Type B pancreatic cell (in vitro differentiated cells): Measurements from ENCODE around the gene CDS2. TPM values are rescaled to one million over a fixed set of nuclear protein-coding genes. Genes with fewer than 3 reads are reported as not detected.

ENCODE experiments used
- DNase-seq: peaks from one replicate; pipeline ENCODE4 v3.0.0; 2021; ENCODE audit warnings: mixed read lengths; ENCODE audit not compliant: unreplicated experiment; ENCODE audit errors: extremely low spot score
- H3K27ac Mint-ChIP-seq: 2 replicates; pipeline ENCODE4 v1.8.0; 2021; ENCODE audit warnings: mild to moderate bottlenecking, mixed read lengths
- H3K27me3 Mint-ChIP-seq: 2 replicates; pipeline ENCODE4 v1.8.0; 2021; ENCODE audit warnings: mixed read lengths
- H3K36me3 Mint-ChIP-seq: 2 replicates; pipeline ENCODE4 v1.8.0; 2021; ENCODE audit warnings: mixed read lengths
- H3K4me1 Mint-ChIP-seq: one replicate; pipeline ENCODE4 v1.8.0; 2021; ENCODE audit warnings: mixed read lengths; ENCODE audit not compliant: unreplicated experiment
- H3K4me3 Mint-ChIP-seq: 2 replicates; pipeline ENCODE4 v1.8.0; 2021; ENCODE audit warnings: mild to moderate bottlenecking, mixed read lengths
- H3K9me3 Mint-ChIP-seq: 2 replicates; pipeline ENCODE4 v1.8.0; 2021; ENCODE audit warnings: mixed read lengths
- total RNA-seq: library from RNA; stranded (reverse); gene quantifications from 2 replicates; pipeline ENCODE4 v1.2.1, GENCODE V29; 2021; ENCODE audit warnings: low replicate concordance
- TF ChIP-seq, protein P1 (sequence below): fragments of 200-600 bp; sonication (generic); conservative IDR thresholded peaks from 2 replicates; pipeline ENCODE4 v1.5.0; 2021; ENCODE audit warnings: antibody characterized with exemption, mild to moderate bottlenecking

CDS2 gene
- total RNA-seq, 1 donor from 2014 or later = 44.4 TPM

DNA sequence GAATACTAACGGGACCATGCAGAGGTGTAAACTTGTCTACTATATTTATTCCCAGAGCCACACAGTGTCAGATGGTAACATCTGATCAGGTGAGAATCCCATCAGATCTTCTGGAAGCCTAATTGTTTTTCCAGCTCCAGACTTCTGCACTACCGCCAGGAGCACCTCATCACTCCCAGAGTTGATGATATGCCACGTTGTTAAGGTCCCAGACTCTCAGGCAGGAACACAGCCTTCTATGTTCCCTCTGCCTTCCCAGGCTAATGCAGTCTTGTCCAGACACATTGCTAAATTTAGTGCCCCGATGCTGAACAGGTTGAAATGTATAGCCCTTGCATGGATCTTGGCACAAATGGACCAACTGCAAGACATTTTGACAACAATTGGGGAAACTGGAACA lies 103.7 kb downstream of the CDS2 start:
- no peak for DNase-seq
- Mint-ChIP-seq H3K9me3 (peaks cover 7% of the 10 kb centered on the region), H3K27me3 (peaks cover 16% of the 10 kb centered on the region), H3K4me1 (no peaks in the 10 kb centered on the region), H3K4me3 (no peak overlapping the region), H3K36me3 (no peaks in the 10 kb centered on the region), H3K27ac (no peak overlapping the region)
- TF ChIP-seq, protein P1, sequence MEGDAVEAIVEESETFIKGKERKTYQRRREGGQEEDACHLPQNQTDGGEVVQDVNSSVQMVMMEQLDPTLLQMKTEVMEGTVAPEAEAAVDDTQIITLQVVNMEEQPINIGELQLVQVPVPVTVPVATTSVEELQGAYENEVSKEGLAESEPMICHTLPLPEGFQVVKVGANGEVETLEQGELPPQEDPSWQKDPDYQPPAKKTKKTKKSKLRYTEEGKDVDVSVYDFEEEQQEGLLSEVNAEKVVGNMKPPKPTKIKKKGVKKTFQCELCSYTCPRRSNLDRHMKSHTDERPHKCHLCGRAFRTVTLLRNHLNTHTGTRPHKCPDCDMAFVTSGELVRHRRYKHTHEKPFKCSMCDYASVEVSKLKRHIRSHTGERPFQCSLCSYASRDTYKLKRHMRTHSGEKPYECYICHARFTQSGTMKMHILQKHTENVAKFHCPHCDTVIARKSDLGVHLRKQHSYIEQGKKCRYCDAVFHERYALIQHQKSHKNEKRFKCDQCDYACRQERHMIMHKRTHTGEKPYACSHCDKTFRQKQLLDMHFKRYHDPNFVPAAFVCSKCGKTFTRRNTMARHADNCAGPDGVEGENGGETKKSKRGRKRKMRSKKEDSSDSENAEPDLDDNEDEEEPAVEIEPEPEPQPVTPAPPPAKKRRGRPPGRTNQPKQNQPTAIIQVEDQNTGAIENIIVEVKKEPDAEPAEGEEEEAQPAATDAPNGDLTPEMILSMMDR = no peak

DNA sequence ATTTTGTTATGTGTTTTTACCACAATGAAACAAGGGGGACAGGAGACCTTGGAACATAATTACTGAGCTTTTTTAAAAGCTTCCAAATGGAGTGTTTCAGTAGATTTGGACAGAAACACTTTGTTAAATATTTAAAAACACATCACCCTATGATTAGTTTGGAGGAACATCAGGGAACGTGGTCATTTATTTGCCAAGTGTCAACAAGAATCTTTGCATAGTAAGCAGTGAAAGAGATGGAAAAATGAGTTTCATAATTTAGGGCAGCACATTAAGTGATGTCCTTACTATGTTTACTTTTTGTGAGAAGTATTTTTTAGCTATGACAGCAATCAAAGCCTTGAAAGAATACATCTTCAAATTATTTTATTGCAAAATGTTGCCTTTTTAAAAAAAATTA lies 107.3 kb downstream of the CDS2 start:
- TF ChIP-seq, protein P1 = no peak
- Mint-ChIP-seq H3K4me3 (no peak overlapping the region), H3K27ac (no peak overlapping the region), H3K9me3 (no peaks in the 10 kb centered on the region), H3K27me3 (peaks cover 39% of the 10 kb centered on the region), H3K4me1 (no peaks in the 10 kb centered on the region), H3K36me3 (no peaks in the 10 kb centered on the region)
- DNase-seq = no peak

DNA sequence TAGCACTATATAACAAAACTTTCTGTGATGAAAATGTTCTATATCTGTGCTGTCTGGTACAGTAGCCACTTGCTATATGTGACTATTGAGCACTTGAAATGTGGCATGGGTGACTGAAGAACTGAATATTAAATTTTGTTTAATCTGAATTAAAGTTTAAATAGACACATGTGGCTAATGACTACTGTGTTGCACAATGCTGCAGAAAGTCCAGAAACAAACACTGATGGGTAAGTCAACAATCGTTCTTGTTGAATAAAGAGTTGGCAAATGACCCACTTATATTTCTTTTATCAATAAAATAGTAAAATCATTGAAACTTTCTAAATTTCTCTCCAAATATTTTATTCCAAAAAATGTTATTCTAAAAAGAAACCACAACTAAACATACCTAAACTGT lies 108.2 kb downstream of the CDS2 start:
- TF ChIP-seq, protein P1 = no peak
- peaks cover 46% of the 10 kb centered on the region for H3K27me3 Mint-ChIP-seq

More for the DNA sequence above, 108.2 kb downstream of the CDS2 start:
- H3K36me3 Mint-ChIP-seq = no peaks in the 10 kb centered on the region
- no peaks in the 10 kb centered on the region for H3K9me3 Mint-ChIP-seq
- no peak overlapping the region for H3K27ac Mint-ChIP-seq
- H3K4me3 Mint-ChIP-seq = no peak overlapping the region
- H3K4me1 Mint-ChIP-seq = no peaks in the 10 kb centered on the region
- no peak for DNase-seq

Other genes with a start within 250 kb of the CDS2 start
- gene SLC23A2, start 125.5 kb upstream of the CDS2 start, total RNA-seq = 16.4 and 19.6 TPM in 2 replicates
- gene TMEM230, start 13.9 kb upstream of the CDS2 start, total RNA-seq = 87.0 and 87.5 TPM in 2 replicates
- gene PCNA, start 7.0 kb upstream of the CDS2 start, total RNA-seq = 128 and 180 TPM in 2 replicates
- 4.8 and 5.9 TPM in 2 replicates for gene PROKR2, start 189.9 kb downstream of the CDS2 start, total RNA-seq